Ascending aorta (tissue), 2 donors: ENCODE measurements around the gene XPNPEP1. TPM values are rescaled to one million over a fixed set of nuclear protein-coding genes. Genes with fewer than 3 reads are reported as not detected.

Experiments used
- DNase-seq, 2 donors: peaks; one replicate each; pipeline ENCODE4 v3.0.0-alpha.2; 2019; ENCODE audit warnings: low spot score in 2 of 2
- H3K27ac ChIP-seq, 2 donors: fragments of 200-600 bp; sonication (generic); one replicate each; pipeline ENCODE4 v1.5.1; 2016 to 2017; ENCODE audit warnings: mild to moderate bottlenecking in 1 of 2
- H3K27me3 ChIP-seq: fragments of 200-600 bp; sonication (generic); one replicate; pipeline ENCODE4 v1.5.1; 2017
- H3K36me3 ChIP-seq, 2 donors: fragments of 200-600 bp; sonication (generic); one replicate each; pipeline ENCODE4 v1.5.1; 2016
- H3K4me1 ChIP-seq, 2 donors: fragments of 200-600 bp; sonication (generic); one replicate each; pipeline ENCODE4 v1.5.1; 2016 to 2017; ENCODE audit warnings: mild to moderate bottlenecking in 1 of 2
- H3K4me3 ChIP-seq, 2 donors: fragments of 200-600 bp; sonication (generic); one replicate each; pipeline ENCODE4 v1.5.1; 2016 to 2017; ENCODE audit warnings: mild to moderate bottlenecking in 1 of 2
- H3K9me3 ChIP-seq, 2 donors: fragments of 200-600 bp; sonication (generic); one replicate each; pipeline ENCODE4 v1.5.1; 2016
- CTCF ChIP-seq, 3 experiments: fragments of 200-600 bp in 2 of 3; fragments of 450-650 bp in 1 of 3; sonication (generic) in 2 of 3; IDR thresholded peaks; one replicate each; pipeline ENCODE4 v1.5.1; 2016 to 2019; ENCODE audit warnings: antibody characterized with exemption in 3 of 3, mild to moderate bottlenecking in 1 of 3, moderate library complexity in 1 of 3
- intact Hi-C: fragments of 100-400 bp; cut with DNase I; formaldehyde crosslinking; loops from one replicate; pipeline ENCODE4 v1.15.1; 2023
- total RNA-seq: library from RNA; depleted of rRNA; stranded (reverse); fragments of >200 nt; gene quantifications from one replicate; pipeline ENCODE4 v1.1.0, GENCODE V29; 2016

The XPNPEP1 gene
- total RNA-seq, 1 donor from 2014 or later, result 212 TPM

GRCh38 chr10:109862738-109863137, 60.6 kb downstream of the XPNPEP1 start:
- no peak for DNase-seq
- Histone ChIP-seq H3K4me1 (no peaks in the 10 kb centered on the region), H3K27ac (no peak overlapping the region), H3K27me3 (no peaks in the 10 kb centered on the region), H3K9me3 (peaks cover 9% of the 10 kb centered on the region in 2 donors), H3K4me3 (no peak overlapping the region), H3K36me3 (peaks cover 34 to 47% of the 10 kb centered on the region in 2 donors)
- intact Hi-C loops, result no loop called here
- no peak for TF ChIP-seq CTCF (IDR thresholded peaks at IDR 0.05)

GRCh38 chr10:109862041-109862440, 61.3 kb downstream of the XPNPEP1 start:
- Histone ChIP-seq H3K27me3 (no peaks in the 10 kb centered on the region), H3K27ac (no peak overlapping the region), H3K9me3 (peaks cover 9% of the 10 kb centered on the region in 2 donors), H3K36me3 (peaks cover 27 to 40% of the 10 kb centered on the region in 2 donors), H3K4me3 (no peak overlapping the region), H3K4me1 (no peaks in the 10 kb centered on the region)
- intact Hi-C loops, result no loop called here
- peak in 1 of 2 donors; percentile 3 for DNase-seq
- no peak for TF ChIP-seq CTCF (IDR thresholded peaks at IDR 0.05)

- TF ChIP-seq CTCF (IDR thresholded peaks at IDR 0.05), result no peak
- Histone ChIP-seq H3K36me3 (peaks cover 17 to 30% of the 10 kb centered on the region in 2 donors), H3K27ac (no peak overlapping the region), H3K27me3 (no peaks in the 10 kb centered on the region), H3K4me3 (no peak overlapping the region), H3K9me3 (peaks cover 9% of the 10 kb centered on the region in 2 donors), H3K4me1 (no peaks in the 10 kb centered on the region)
- DNase-seq, result no peak
- intact Hi-C loops, result no loop called here
Measured at GRCh38 chr10:109861081-109861480, 62.2 kb downstream of the XPNPEP1 start.

GRCh38 chr10:109859221-109859620, 64.1 kb downstream of the XPNPEP1 start:
- no peak for TF ChIP-seq CTCF (IDR thresholded peaks at IDR 0.05)
- Histone ChIP-seq H3K27ac (no peak overlapping the region), H3K4me1 (no peaks in the 10 kb centered on the region), H3K27me3 (no peaks in the 10 kb centered on the region), H3K36me3 (peaks cover 4 to 12% of the 10 kb centered on the region in 2 donors), H3K4me3 (no peak overlapping the region), H3K9me3 (peaks cover 9% of the 10 kb centered on the region in 2 donors)
- no peak for DNase-seq
- intact Hi-C loops, result loop anchor here (10.0 kb wide), 1 partner anchor 424 kb away; no protein-coding TSS in a partner anchor

- Histone ChIP-seq H3K4me3 (no peak overlapping the region), H3K27me3 (no peaks in the 10 kb centered on the region), H3K27ac (no peak overlapping the region), H3K9me3 (no peaks in the 10 kb centered on the region), H3K4me1 (peaks cover 0 to 4% of the 10 kb centered on the region in 2 donors), H3K36me3 (no peaks in the 10 kb centered on the region)
- no peak for TF ChIP-seq CTCF (IDR thresholded peaks at IDR 0.05)
- intact Hi-C loops, result loop anchor here (10.0 kb wide), 1 partner anchor 421 kb away; no protein-coding TSS in a partner anchor
- no peak for DNase-seq
Measured at GRCh38 chr10:109855746-109856145, 67.6 kb downstream of the XPNPEP1 start.

- TF ChIP-seq CTCF (IDR thresholded peaks at IDR 0.05), result no peak
Measured at GRCh38 chr10:109853921-109854320, 69.4 kb downstream of the XPNPEP1 start.

More at GRCh38 chr10:109853921-109854320, 69.4 kb downstream of the XPNPEP1 start:
- peaks cover 0 to 4% of the 10 kb centered on the region in 2 donors for H3K4me1 ChIP-seq
- intact Hi-C loops, result loop anchor here (10.0 kb wide), 1 partner anchor 419 kb away; no protein-coding TSS in a partner anchor
- H3K4me3 ChIP-seq, result no peak overlapping the region
- no peaks in the 10 kb centered on the region for H3K9me3 ChIP-seq
- no peaks in the 10 kb centered on the region for H3K27me3 ChIP-seq
- DNase-seq, result no peak
- no peak overlapping the region for H3K27ac ChIP-seq
- no peaks in the 10 kb centered on the region for H3K36me3 ChIP-seq
